SKM-1 (cell line): Measurements from ENCODE around the gene FAIM2.

Experiments used
- DNase-seq: peaks from one replicate; lab custom pipeline; 2025; ENCODE audit not compliant: unreplicated experiment; lab: John Stamatoyannopoulos, UW

Gene FAIM2

GRCh38 chr12:49920241-49920914, 16.7 kb upstream of the FAIM2 start:
- no peak for DNase-seq

GRCh38 chr12:49917788-49918173, 14.1 kb upstream of the FAIM2 start:
- DNase-seq: no peak

GRCh38 chr12:49917166-49917787, 13.6 kb upstream of the FAIM2 start:
- DNase-seq: no peak

- no peak for DNase-seq
Measured at GRCh38 chr12:49916129-49916919, 12.6 kb upstream of the FAIM2 start.

GRCh38 chr12:49912345-49913255, 8.9 kb upstream of the FAIM2 start:
- DNase-seq: no peak

- DNase-seq: no peak
Measured at GRCh38 chr12:49911213-49911605, 7.5 kb upstream of the FAIM2 start.

GRCh38 chr12:49910331-49911212, 6.9 kb upstream of the FAIM2 start:
- no peak for DNase-seq

GRCh38 chr12:49909826-49910225, 6.1 kb upstream of the FAIM2 start:
- no peak for DNase-seq

GRCh38 chr12:49909356-49909755, 5.7 kb upstream of the FAIM2 start:
- no peak for DNase-seq

- DNase-seq: no peak
Measured at GRCh38 chr12:49907352-49907751, 3.7 kb upstream of the FAIM2 start.

GRCh38 chr12:49905718-49906314, 2.1 kb upstream of the FAIM2 start:
- DNase-seq: no peak

GRCh38 chr12:49904601-49905000, 901 bp upstream of the FAIM2 start:
- DNase-seq: no peak

- DNase-seq: no peak
Measured at GRCh38 chr12:49903351-49903699, 375 bp downstream of the FAIM2 start.

- DNase-seq: no peak
Measured at GRCh38 chr12:49902399-49903350, 1.0 kb downstream of the FAIM2 start.

GRCh38 chr12:49901986-49902385, 1.7 kb downstream of the FAIM2 start:
- no peak for DNase-seq

GRCh38 chr12:49901026-49901425, 2.7 kb downstream of the FAIM2 start:
- no peak for DNase-seq

GRCh38 chr12:49900371-49900770, 3.3 kb downstream of the FAIM2 start:
- DNase-seq: no peak

GRCh38 chr12:49899921-49900320, 3.8 kb downstream of the FAIM2 start:
- DNase-seq: no peak
